ENCODE results near the gene LAMB2.

LAMB2 gene

GRCh38 chr3:49132437-49133225 lies at the start of gene LAMB2:
TSS of gene LAMB2 (minus strand) at chr3:49133050. CDS start at chr3:49132867, 183 bp downstream.
- peak; percentile 78 for DNase-seq

- no peak for DNase-seq
Observed at GRCh38 chr3:49181351-49181750, 48.5 kb upstream of the LAMB2 start.

GRCh38 chr3:49180116-49180515 lies 47.3 kb upstream of the LAMB2 start:
- DNase-seq, result no peak

- DNase-seq, result no peak
Observed at GRCh38 chr3:49177073-49177472, 44.2 kb upstream of the LAMB2 start.

- DNase-seq, result no peak
Observed at GRCh38 chr3:49175530-49175929, 42.7 kb upstream of the LAMB2 start.

GRCh38 chr3:49174397-49174985 lies 41.6 kb upstream of the LAMB2 start:
- DNase-seq, result no peak

- peak; percentile 30 for DNase-seq
Observed at GRCh38 chr3:49173792-49174170, 40.9 kb upstream of the LAMB2 start.

GRCh38 chr3:49173116-49173791 lies 40.4 kb upstream of the LAMB2 start:
- DNase-seq, result peak; percentile 47

GRCh38 chr3:49172551-49173041 lies 39.7 kb upstream of the LAMB2 start:
- no peak for DNase-seq

- DNase-seq, result no peak
Observed at GRCh38 chr3:49171775-49172500, 39.1 kb upstream of the LAMB2 start.

- peak; percentile 83 for DNase-seq
Observed at GRCh38 chr3:49171119-49171774, 38.4 kb upstream of the LAMB2 start, which contains the start of gene KLHDC8B. TSS of gene KLHDC8B (plus strand) at chr3:49171598. CDS start at chr3:49172770, 1,172 bp downstream.

- DNase-seq, result no peak
Observed at GRCh38 chr3:49170744-49171118, 37.9 kb upstream of the LAMB2 start.

GRCh38 chr3:49166752-49167556 lies 34.1 kb upstream of the LAMB2 start:
- no peak for DNase-seq

- peak; percentile 65 for DNase-seq
Observed at GRCh38 chr3:49165771-49166751, 33.2 kb upstream of the LAMB2 start, which contains the start of gene CCDC71. TSS of gene CCDC71 (minus strand) at chr3:49166331. CDS start at chr3:49164208, 2,123 bp downstream.

- DNase-seq, result no peak
Observed at GRCh38 chr3:49164983-49165720, 32.3 kb upstream of the LAMB2 start.

- DNase-seq, result no peak
Observed at GRCh38 chr3:49163609-49164008, 30.8 kb upstream of the LAMB2 start.

- DNase-seq, result no peak
Observed at GRCh38 chr3:49162751-49163419, 30.0 kb upstream of the LAMB2 start.

- DNase-seq, result no peak
Observed at GRCh38 chr3:49161808-49162530, 29.1 kb upstream of the LAMB2 start.
